ENCODE results near the gene COPS6. TPM values are rescaled to one million over a fixed set of nuclear protein-coding genes. Genes with fewer than 3 reads are reported as not detected.

COPS6 gene
- total RNA-seq, 1 donor from 2014 or later, result 42.2 TPM

- Histone ChIP-seq H3K4me2 (peak overlapping the region; percentile 81), H3K9ac (no peak overlapping the region), H2AFZ (replicated peaks) (peak overlapping the region; percentile 88), H3K9me3 (ENCODE audit: low read depth) (no peaks in the 10 kb centered on the region), H4K20me1 (ENCODE audit: low read depth) (peaks cover 6% of the 10 kb centered on the region), H3K79me2 (ENCODE audit: low read depth) (peaks cover 14% of the 10 kb centered on the region), H3K36me3 (no peaks in the 10 kb centered on the region), H3K4me1 (peaks cover 3% of the 10 kb centered on the region), H3K27me3 (no peaks in the 10 kb centered on the region), H3F3A (ENCODE audit: low read depth) (peaks cover 59% of the 10 kb centered on the region), H3K27ac (no peak overlapping the region), H3K4me3 (peak overlapping the region; percentile 71)
- no peak for TF ChIP-seq EZH2 (IDR thresholded peaks at IDR 0.05)
- H3K36me3 Mint-ChIP-seq, result peaks cover 21% of the 10 kb centered on the region
- no peak for DNase-seq (ENCODE audit: low spot score)
- H3K4me1 Mint-ChIP-seq, result peaks cover 23% of the 10 kb centered on the region
- no peaks in the 10 kb centered on the region for H3K9me3 Mint-ChIP-seq
- peak overlapping the region; percentile 87 for H3K27ac Mint-ChIP-seq
- H3K27me3 Mint-ChIP-seq (ENCODE audit: insufficient read depth, low read depth), result peaks cover 7% of the 10 kb centered on the region
- H3K4me3 Mint-ChIP-seq, result peak overlapping the region; percentile 96
These were observed 611 bp upstream of the COPS6 start for GRCh38 chr7:100088095-100088620.

GRCh38 chr7:100089458-100090196, 858 bp downstream of the COPS6 start:
- peak overlapping the region; percentile 96 for H3K4me3 Mint-ChIP-seq
- H3K27ac ChIP-seq, result no peak overlapping the region
- no peaks in the 10 kb centered on the region for H3K9me3 ChIP-seq (ENCODE audit: low read depth)
- peak overlapping the region; percentile 81 for H3K4me2 ChIP-seq
- H3K4me1 ChIP-seq, result peaks cover 3% of the 10 kb centered on the region
- H4K20me1 ChIP-seq (ENCODE audit: low read depth), result peaks cover 21% of the 10 kb centered on the region
- H3F3A ChIP-seq (ENCODE audit: low read depth), result peaks cover 69% of the 10 kb centered on the region
- peaks cover 26% of the 10 kb centered on the region for H3K36me3 Mint-ChIP-seq
- peaks cover 15% of the 10 kb centered on the region for H3K79me2 ChIP-seq (ENCODE audit: low read depth)
- H3K4me1 Mint-ChIP-seq, result peaks cover 23% of the 10 kb centered on the region
- no peak for DNase-seq (ENCODE audit: low spot score)
- H3K27me3 ChIP-seq, result no peaks in the 10 kb centered on the region
- H3K9ac ChIP-seq, result peak overlapping the region; percentile 90
- H3K9me3 Mint-ChIP-seq, result no peaks in the 10 kb centered on the region
- no peak overlapping the region for H2AFZ ChIP-seq (replicated peaks)
- H3K27me3 Mint-ChIP-seq (ENCODE audit: insufficient read depth, low read depth), result peaks cover 7% of the 10 kb centered on the region
- TF ChIP-seq EZH2phosphoT487 (IDR thresholded peaks at IDR 0.05) (no peak), CTCF (IDR thresholded peaks at IDR 0.05) (no peak), EZH2 (IDR thresholded peaks at IDR 0.05) (no peak)
- peak overlapping the region; percentile 71 for H3K4me3 ChIP-seq
- H3K36me3 ChIP-seq, result peaks cover 6% of the 10 kb centered on the region
- H3K27ac Mint-ChIP-seq, result peak overlapping the region; percentile 88

GRCh38 chr7:100090527-100091410, 2.0 kb downstream of the COPS6 start:
- Mint-ChIP-seq H3K27ac (peak overlapping the region; percentile 46), H3K4me1 (peaks cover 23% of the 10 kb centered on the region), H3K27me3 (ENCODE audit: insufficient read depth, low read depth) (peaks cover 11% of the 10 kb centered on the region), H3K4me3 (peak overlapping the region; percentile 80), H3K9me3 (no peaks in the 10 kb centered on the region), H3K36me3 (peaks cover 35% of the 10 kb centered on the region)
- peaks cover 3% of the 10 kb centered on the region for H3K4me1 ChIP-seq
- H4K20me1 ChIP-seq (ENCODE audit: low read depth), result peaks cover 32% of the 10 kb centered on the region
- H3K4me2 ChIP-seq, result no peak overlapping the region
- H2AFZ ChIP-seq (replicated peaks), result no peak overlapping the region
- no peak for TF ChIP-seq EZH2phosphoT487 (IDR thresholded peaks at IDR 0.05)
- no peak for TF ChIP-seq CTCF (IDR thresholded peaks at IDR 0.05)
- no peak for TF ChIP-seq EZH2 (IDR thresholded peaks at IDR 0.05)
- H3K27me3 ChIP-seq, result no peaks in the 10 kb centered on the region
- H3K9ac ChIP-seq, result no peak overlapping the region
- H3F3A ChIP-seq (ENCODE audit: low read depth), result peaks cover 81% of the 10 kb centered on the region
- H3K36me3 ChIP-seq, result peaks cover 6% of the 10 kb centered on the region
- H3K9me3 ChIP-seq (ENCODE audit: low read depth), result no peaks in the 10 kb centered on the region
- no peak for DNase-seq (ENCODE audit: low spot score)
- no peak overlapping the region for H3K27ac ChIP-seq
- H3K4me3 ChIP-seq, result no peak overlapping the region
- H3K79me2 ChIP-seq (ENCODE audit: low read depth), result peaks cover 26% of the 10 kb centered on the region

All from neural progenitor cell (in vitro differentiated cells).